Neural cell (in vitro differentiated cells): ENCODE results near the gene ZNF714.

Experiments
- CTCF ChIP-seq: fragments of 450-650 bp; IDR thresholded peaks from 2 replicates; pipeline ENCODE4 v1.5.1; 2014; ENCODE audit warnings: antibody characterized with exemption, mild to moderate bottlenecking, moderate library complexity; ENCODE audit not compliant: poor library complexity, severe bottlenecking
- EP300 ChIP-seq: fragments of 450-650 bp; conservative IDR thresholded peaks from 2 replicates; pipeline ENCODE4 v1.6.1; 2014; ENCODE audit warnings: antibody characterized with exemption, mild to moderate bottlenecking, moderate library complexity; ENCODE audit not compliant: poor library complexity, severe bottlenecking
- EZH2 ChIP-seq: fragments of 200-600, 300-800 bp; shearing (Covaris generic), sonication (generic); IDR thresholded peaks from 2 replicates; pipeline ENCODE4 v1.6.1; 2014; ENCODE audit warnings: antibody characterized with exemption, low read length, borderline replicate concordance, mild to moderate bottlenecking; ENCODE audit not compliant: insufficient read depth, poor library complexity, severe bottlenecking
- POLR2AphosphoS5 ChIP-seq: IDR thresholded peaks from 2 replicates; pipeline ENCODE4 v1.6.1; 2012
- REST ChIP-seq: IDR thresholded peaks from 2 replicates; pipeline ENCODE4 v1.6.1; 2012; ENCODE audit warnings: borderline replicate concordance
- SMC3 ChIP-seq: fragments of 450-650 bp; conservative IDR thresholded peaks from 2 replicates; pipeline ENCODE4 v1.6.1; 2014; ENCODE audit warnings: antibody characterized with exemption, mild to moderate bottlenecking, moderate library complexity; ENCODE audit not compliant: poor library complexity
- TAF1 ChIP-seq: IDR thresholded peaks from 2 replicates; pipeline ENCODE4 v1.6.1; 2012; ENCODE audit warnings: low read depth

- no peak for TF ChIP-seq TAF1
- TF ChIP-seq CTCF = no peak
- no peak for TF ChIP-seq SMC3
- TF ChIP-seq EP300 = no peak
- no peak for TF ChIP-seq EZH2
- TF ChIP-seq REST = no peak
- no peak for TF ChIP-seq POLR2AphosphoS5
These were observed 52.9 kb downstream of the ZNF714 start for GRCh38 chr19:21134934-21135366.
